GM21515 (cell line): ENCODE data around the gene SEH1L.
"Not testable (repeated sequence)": the region's sequence is repeated elsewhere in the genome, so short reads cannot be mapped to it uniquely, and the experiment has no call there.

ENCODE experiments used
- ATAC-seq: cut with Tn5 transposase; IDR thresholded peaks from one replicate; pipeline ENCODE4 v1.9.1; 2021; ENCODE audit not compliant: unreplicated experiment

The SEH1L gene

GRCh38 chr18:12993439-12993838 lies 45.6 kb downstream of the SEH1L start:
- ATAC-seq = no peak

- ATAC-seq = no peak
Measured at GRCh38 chr18:12995424-12995823, 47.6 kb downstream of the SEH1L start.

- ATAC-seq = no peak
Measured at GRCh38 chr18:12995952-12996477, 48.2 kb downstream of the SEH1L start.

GRCh38 chr18:12996661-12997292 lies 49.0 kb downstream of the SEH1L start:
- no peak for ATAC-seq

GRCh38 chr18:12997330-12997729 lies 49.5 kb downstream of the SEH1L start:
- ATAC-seq = not testable (repeated sequence)

GRCh38 chr18:12998332-12999060 lies 50.7 kb downstream of the SEH1L start:
- no peak for ATAC-seq

GRCh38 chr18:13003466-13003896 lies 55.7 kb downstream of the SEH1L start:
- ATAC-seq = no peak

GRCh38 chr18:13004396-13004795 lies 56.6 kb downstream of the SEH1L start:
- ATAC-seq = no peak

- no peak for ATAC-seq
Measured at GRCh38 chr18:13005289-13005688, 57.5 kb downstream of the SEH1L start.

GRCh38 chr18:13006531-13007247 lies 58.9 kb downstream of the SEH1L start:
- no peak for ATAC-seq

- no peak for ATAC-seq
Measured at GRCh38 chr18:13007248-13007560, 59.4 kb downstream of the SEH1L start.

GRCh38 chr18:13011719-13012118 lies 63.9 kb downstream of the SEH1L start:
- ATAC-seq = no peak

- no peak for ATAC-seq
Measured at GRCh38 chr18:13014232-13014631, 66.4 kb downstream of the SEH1L start.

GRCh38 chr18:13014818-13015217 lies 67.0 kb downstream of the SEH1L start:
- no peak for ATAC-seq

GRCh38 chr18:13017247-13017875 lies 69.5 kb downstream of the SEH1L start:
- ATAC-seq = no peak

GRCh38 chr18:13018374-13018773 lies 70.6 kb downstream of the SEH1L start:
- ATAC-seq = no peak

GRCh38 chr18:13019301-13019700 lies 71.5 kb downstream of the SEH1L start:
- ATAC-seq = no peak

- ATAC-seq = no peak
Measured at GRCh38 chr18:13022644-13023043, 74.8 kb downstream of the SEH1L start.

- ATAC-seq = no peak
Measured at GRCh38 chr18:13025233-13025632, 77.4 kb downstream of the SEH1L start.

GRCh38 chr18:13026583-13027270 lies 78.9 kb downstream of the SEH1L start:
- ATAC-seq = no peak

- ATAC-seq = no peak
Measured at GRCh38 chr18:13028869-13029268, 81.1 kb downstream of the SEH1L start.
